Measurements from ENCODE around the gene DOCK1.

DOCK1 gene

GRCh38 chr10:127242914-127243313 lies 337.7 kb downstream of the DOCK1 start:
- no peak for DNase-seq

GRCh38 chr10:127243490-127244272 lies 338.5 kb downstream of the DOCK1 start:
- DNase-seq = no peak

- DNase-seq = no peak
Measured at GRCh38 chr10:127245456-127245855, 340.2 kb downstream of the DOCK1 start.

- DNase-seq = no peak
Measured at GRCh38 chr10:127250031-127250430, 344.8 kb downstream of the DOCK1 start.

- DNase-seq = no peak
Measured at GRCh38 chr10:127252818-127253217, 347.6 kb downstream of the DOCK1 start.

- DNase-seq = no peak
Measured at GRCh38 chr10:127254276-127254675, 349.0 kb downstream of the DOCK1 start.

- DNase-seq = no peak
Measured at GRCh38 chr10:127257395-127257794, 352.2 kb downstream of the DOCK1 start.

- DNase-seq = no peak
Measured at GRCh38 chr10:127259347-127259746, 354.1 kb downstream of the DOCK1 start.

- DNase-seq = no peak
Measured at GRCh38 chr10:127262606-127263005, 357.4 kb downstream of the DOCK1 start.

GRCh38 chr10:127265288-127265687 lies 360.1 kb downstream of the DOCK1 start:
- DNase-seq = no peak

GRCh38 chr10:127266431-127266830 lies 361.2 kb downstream of the DOCK1 start:
- DNase-seq = no peak

GRCh38 chr10:127267442-127267841 lies 362.2 kb downstream of the DOCK1 start:
- DNase-seq = no peak

- DNase-seq = no peak
Measured at GRCh38 chr10:127272076-127272475, 366.8 kb downstream of the DOCK1 start.

- DNase-seq = no peak
Measured at GRCh38 chr10:127275272-127275671, 370.0 kb downstream of the DOCK1 start.

- DNase-seq = no peak
Measured at GRCh38 chr10:127275793-127276450, 370.7 kb downstream of the DOCK1 start.

- DNase-seq = no peak
Measured at GRCh38 chr10:127276794-127277462, 371.7 kb downstream of the DOCK1 start.

- DNase-seq = no peak
Measured at GRCh38 chr10:127278001-127278400, 372.8 kb downstream of the DOCK1 start.

GRCh38 chr10:127279334-127279774 lies 374.1 kb downstream of the DOCK1 start:
- no peak for DNase-seq

- no peak for DNase-seq
Measured at GRCh38 chr10:127280446-127280845, 375.2 kb downstream of the DOCK1 start.

GRCh38 chr10:127283017-127283416 lies 377.8 kb downstream of the DOCK1 start:
- no peak for DNase-seq

GRCh38 chr10:127283576-127283975 lies 378.3 kb downstream of the DOCK1 start:
- no peak for DNase-seq

GRCh38 chr10:127290850-127291249 lies 385.6 kb downstream of the DOCK1 start:
- DNase-seq = no peak

GRCh38 chr10:127291329-127291728 lies 386.1 kb downstream of the DOCK1 start:
- DNase-seq = no peak

- no peak for DNase-seq
Measured at GRCh38 chr10:127292888-127293287, 387.7 kb downstream of the DOCK1 start.

All from activated CD8-positive, alpha-beta memory T cell treated with anti-CD3 and anti-CD28 coated beads for 24 hours (primary cell).